BE2C (cell line): ENCODE data around the gene C3orf20.

Experiments used
- DNase-seq: peaks from one replicate; pipeline ENCODE4 v3.0.0-alpha.2; 2020
- H3K27me3 ChIP-seq: fragments of 250-450 bp; sonication (Bioruptor Pico); 2 replicates; pipeline ENCODE4 v1.5.1; 2020; ENCODE audit warnings: mild to moderate bottlenecking
- H3K36me3 ChIP-seq: fragments of 250-450 bp; sonication (Bioruptor Pico); 2 replicates; pipeline ENCODE4 v1.5.1; 2020; ENCODE audit warnings: mild to moderate bottlenecking
- H3K4me1 ChIP-seq: fragments of 250-450 bp; sonication (Bioruptor Pico); 2 replicates; pipeline ENCODE4 v1.5.1; 2020
- H3K4me3 ChIP-seq: 2 replicates; pipeline ENCODE4 v1.5.1; 2011; ENCODE audit warnings: low read depth, low read length
- H3K9me3 ChIP-seq: fragments of 250-450 bp; sonication (Bioruptor Pico); 2 replicates; pipeline ENCODE4 v1.5.1; 2020
- TF ChIP-seq, protein P1 (sequence below): IDR thresholded peaks from 2 replicates; pipeline ENCODE4 v1.5.1; 2012; ENCODE audit warnings: mild to moderate bottlenecking, low read depth, low read length

The C3orf20 gene

GRCh38 chr3:14810070-14810791 is 135.3 kb downstream of the C3orf20 start:
- DNase-seq = no peak
- Histone ChIP-seq H3K4me3 (no peak overlapping the region), H3K27me3 (peaks cover 15% of the 10 kb centered on the region), H3K4me1 (no peaks in the 10 kb centered on the region), H3K36me3 (no peaks in the 10 kb centered on the region), H3K9me3 (no peaks in the 10 kb centered on the region)
- TF ChIP-seq, protein P1, sequence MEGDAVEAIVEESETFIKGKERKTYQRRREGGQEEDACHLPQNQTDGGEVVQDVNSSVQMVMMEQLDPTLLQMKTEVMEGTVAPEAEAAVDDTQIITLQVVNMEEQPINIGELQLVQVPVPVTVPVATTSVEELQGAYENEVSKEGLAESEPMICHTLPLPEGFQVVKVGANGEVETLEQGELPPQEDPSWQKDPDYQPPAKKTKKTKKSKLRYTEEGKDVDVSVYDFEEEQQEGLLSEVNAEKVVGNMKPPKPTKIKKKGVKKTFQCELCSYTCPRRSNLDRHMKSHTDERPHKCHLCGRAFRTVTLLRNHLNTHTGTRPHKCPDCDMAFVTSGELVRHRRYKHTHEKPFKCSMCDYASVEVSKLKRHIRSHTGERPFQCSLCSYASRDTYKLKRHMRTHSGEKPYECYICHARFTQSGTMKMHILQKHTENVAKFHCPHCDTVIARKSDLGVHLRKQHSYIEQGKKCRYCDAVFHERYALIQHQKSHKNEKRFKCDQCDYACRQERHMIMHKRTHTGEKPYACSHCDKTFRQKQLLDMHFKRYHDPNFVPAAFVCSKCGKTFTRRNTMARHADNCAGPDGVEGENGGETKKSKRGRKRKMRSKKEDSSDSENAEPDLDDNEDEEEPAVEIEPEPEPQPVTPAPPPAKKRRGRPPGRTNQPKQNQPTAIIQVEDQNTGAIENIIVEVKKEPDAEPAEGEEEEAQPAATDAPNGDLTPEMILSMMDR = no peak

- TF ChIP-seq, protein P1 = no peak
- Histone ChIP-seq H3K9me3 (no peaks in the 10 kb centered on the region), H3K4me3 (no peak overlapping the region), H3K36me3 (no peaks in the 10 kb centered on the region), H3K4me1 (no peaks in the 10 kb centered on the region), H3K27me3 (peaks cover 15% of the 10 kb centered on the region)
- DNase-seq = no peak
These were observed 136.1 kb downstream of the C3orf20 start for GRCh38 chr3:14810801-14811661.

DNA sequence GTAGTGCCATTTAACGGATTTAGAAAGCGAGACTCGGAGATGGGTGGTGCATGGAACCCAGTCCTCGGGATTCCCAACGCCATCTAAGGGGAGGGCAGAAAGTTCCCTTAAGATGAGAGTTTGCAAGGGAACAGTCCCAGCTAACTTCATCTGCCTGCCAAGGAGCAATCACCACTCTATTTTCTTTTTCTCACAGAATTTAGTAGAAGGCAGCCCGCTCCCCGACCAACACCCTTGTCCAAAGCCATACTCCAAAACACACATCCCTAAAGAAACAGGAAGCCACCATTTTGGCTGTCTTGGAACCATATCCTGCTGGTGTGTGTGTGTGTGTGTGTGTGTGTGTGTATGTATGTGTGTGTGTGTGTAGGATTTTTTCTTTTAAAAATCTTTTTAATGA is 136.7 kb downstream of the C3orf20 start:
- Histone ChIP-seq H3K36me3 (no peaks in the 10 kb centered on the region), H3K27me3 (peaks cover 15% of the 10 kb centered on the region), H3K4me3 (no peak overlapping the region), H3K4me1 (no peaks in the 10 kb centered on the region), H3K9me3 (no peaks in the 10 kb centered on the region)
- TF ChIP-seq, protein P1 = no peak
- DNase-seq = no peak

- Histone ChIP-seq H3K4me1 (no peaks in the 10 kb centered on the region), H3K4me3 (no peak overlapping the region), H3K36me3 (no peaks in the 10 kb centered on the region), H3K9me3 (no peaks in the 10 kb centered on the region), H3K27me3 (peaks cover 15% of the 10 kb centered on the region)
- TF ChIP-seq, protein P1 = no peak
- DNase-seq = no peak
These were observed 137.4 kb downstream of the C3orf20 start for GRCh38 chr3:14812196-14812790.

DNA sequence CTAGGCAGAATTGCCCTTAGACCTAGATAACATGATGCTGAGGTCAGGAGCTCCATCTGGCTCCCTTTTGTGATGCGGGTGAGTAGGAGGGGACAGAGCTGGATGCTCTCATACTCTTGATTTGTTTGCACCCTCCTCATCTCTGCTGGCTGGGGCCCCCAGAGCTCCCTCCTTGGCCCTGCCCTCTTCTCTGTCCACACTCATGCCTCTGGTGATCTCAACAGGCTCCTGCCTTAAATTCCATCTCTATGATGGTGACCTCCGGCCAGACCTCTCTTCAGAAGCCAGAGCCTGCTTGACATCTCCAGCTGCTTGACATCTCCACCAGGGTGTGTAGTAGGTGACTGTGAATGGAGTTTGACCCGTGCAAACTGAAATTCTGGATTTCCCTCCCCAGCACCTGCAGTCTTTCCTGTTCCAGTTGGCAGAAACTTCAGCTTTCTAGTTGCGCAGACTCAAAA is 139.5 kb downstream of the C3orf20 start:
- H3K4me1 ChIP-seq = no peaks in the 10 kb centered on the region
- H3K36me3 ChIP-seq = no peaks in the 10 kb centered on the region
- H3K4me3 ChIP-seq = no peak overlapping the region
- TF ChIP-seq, protein P1 = no peak
- peaks cover 15% of the 10 kb centered on the region for H3K27me3 ChIP-seq
- no peaks in the 10 kb centered on the region for H3K9me3 ChIP-seq
- no peak for DNase-seq

DNA sequence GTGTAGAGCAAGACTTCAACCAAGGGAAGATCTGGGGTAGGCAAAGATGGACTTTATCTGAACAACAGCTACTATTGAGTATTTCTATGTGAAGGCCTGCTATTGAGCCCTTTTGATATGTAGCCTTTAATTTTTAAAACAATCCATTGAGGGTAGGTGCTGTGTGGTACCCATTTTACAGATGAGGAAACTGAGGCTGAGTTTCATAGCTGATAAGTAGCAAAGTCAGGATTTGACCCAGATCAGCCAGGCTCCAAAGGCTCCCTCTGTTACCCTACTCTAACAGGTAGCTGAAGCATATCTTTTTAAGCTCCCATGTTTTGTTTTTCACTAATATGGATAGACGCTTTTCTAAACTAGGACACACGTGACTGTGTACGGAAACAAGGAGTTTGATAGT is 141.4 kb downstream of the C3orf20 start:
- no peaks in the 10 kb centered on the region for H3K9me3 ChIP-seq
- TF ChIP-seq, protein P1 = no peak
- H3K4me3 ChIP-seq = no peak overlapping the region
- H3K27me3 ChIP-seq = no peaks in the 10 kb centered on the region
- H3K4me1 ChIP-seq = no peaks in the 10 kb centered on the region
- no peaks in the 10 kb centered on the region for H3K36me3 ChIP-seq
- no peak for DNase-seq
